GM12878 (cell line): Measurements from ENCODE around the gene FIG4. TPM values are rescaled to one million over a fixed set of nuclear protein-coding genes. Genes with fewer than 3 reads are reported as not detected.

ENCODE experiments used
- CHD1 ChIP-seq: IDR thresholded peaks from 2 replicates; pipeline ENCODE4 v1.6.1; 2012; ENCODE audit warnings: low read depth, low read length, improper control_type of control experiment
- E2F4 ChIP-seq: IDR thresholded peaks from 2 replicates; pipeline ENCODE4 v1.6.1; 2012; ENCODE audit warnings: low read depth, low read length, improper control_type of control experiment
- EP300 ChIP-seq, 2 experiments: fragments of 150-350 bp in 1 of 2; IDR thresholded peaks; 2 replicates each; pipeline ENCODE4 v1.6.1; 2011 to 2012; ENCODE audit warnings: low read depth in 2 of 2, low read length in 2 of 2, borderline replicate concordance in 1 of 2, improper control_type of control experiment in 1 of 2, inconsistent platforms in 1 of 2; ENCODE audit not compliant: control insufficient read depth in 1 of 2
- POLR2A ChIP-seq: IDR thresholded peaks from 2 replicates; pipeline ENCODE4 v1.6.1; 2011; ENCODE audit warnings: low read depth, mild to moderate bottlenecking, low read length
- ZBTB40 ChIP-seq: fragments of 450-650 bp; IDR thresholded peaks from 2 replicates; pipeline ENCODE4 v1.6.1; 2016; ENCODE audit warnings: mild to moderate bottlenecking, moderate library complexity, borderline replicate concordance
- ZNF217 ChIP-seq: fragments of 450-650 bp; IDR thresholded peaks from 2 replicates; pipeline ENCODE4 v1.6.1; 2017; ENCODE audit warnings: antibody characterized with exemption, mild to moderate bottlenecking
- polyA plus RNA-seq, 11 experiments: library from polyadenylated mRNA; depleted of rRNA in 4 of 11; unstranded in 6 of 11; stranded (reverse) in 5 of 11; fragments of >200 nt; fragmentation: Nextera tagmentation in 4 of 11; fragmentation: Illumina TruSeq in 1 of 11; extraction: Ambion mirVana in 4 of 11; extraction: Trizol in 1 of 11; gene quantifications; 1 replicate in 1 of 11; 2 replicates in 10 of 11; pipeline versions ENCODE4 v1.2.1 to v1.2.3, GENCODE V29; 2011 to 2016; ENCODE audit warnings: inconsistent platforms in 2 of 11, missing spikeins in 2 of 11, low read depth in 1 of 11
- total RNA-seq, 4 experiments: library from RNA; depleted of rRNA in 3 of 4; stranded (reverse); fragments of >200 nt in 3 of 4; fragmentation: Illumina TruSeq in 1 of 4; extraction: Trizol in 1 of 4; gene quantifications; 2 replicates each; pipeline versions ENCODE4 v1.2.1 to v1.2.3, GENCODE V29; 2013 to 2021
- TF ChIP-seq, protein P1 (sequence below): fragments of 450-650 bp; IDR thresholded peaks from 2 replicates; pipeline ENCODE4 v1.6.1; 2017; ENCODE audit warnings: antibody characterized with exemption, mild to moderate bottlenecking, moderate library complexity
- TF ChIP-seq, protein P2 (sequence below): IDR thresholded peaks from 2 replicates; pipeline ENCODE4 v1.6.1; 2011; ENCODE audit warnings: borderline replicate concordance, low read depth, mild to moderate bottlenecking, moderate library complexity, low read length; ENCODE audit not compliant: insufficient read depth, poor library complexity, severe bottlenecking
- TF ChIP-seq, protein P3 (sequence below): fragments of 450-650 bp; conservative IDR thresholded peaks from 2 replicates; pipeline ENCODE4 v1.6.1; 2017; ENCODE audit warnings: mild to moderate bottlenecking, moderate library complexity

Gene FIG4
- total and polyA plus RNA-seq, 10 of the 15 experiments (the other 5 are each of a cell fraction or from before 2014, with no cell fraction given), result 3.8 to 23.2 (median 11.8) TPM

DNA sequence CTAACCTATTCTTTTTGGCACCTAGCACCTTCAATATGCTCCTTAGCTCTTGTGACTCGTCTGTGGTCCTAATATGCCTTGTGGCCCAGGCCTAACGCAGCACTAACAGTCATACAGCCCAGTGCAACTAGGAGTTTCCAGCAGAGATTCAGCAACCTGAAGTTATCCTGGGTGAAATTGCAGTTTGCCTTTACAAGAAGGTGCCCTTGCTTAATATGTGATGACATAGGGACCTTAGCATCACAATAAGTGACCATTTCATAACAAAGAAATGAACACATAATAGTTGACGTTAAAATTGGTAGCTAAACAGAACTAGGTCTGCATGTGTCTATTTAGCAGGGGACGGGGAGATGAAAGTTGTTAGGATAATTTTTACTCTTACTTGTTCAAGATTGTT is 10.1 kb downstream of the FIG4 start (continued):
- TF ChIP-seq, protein P1, sequence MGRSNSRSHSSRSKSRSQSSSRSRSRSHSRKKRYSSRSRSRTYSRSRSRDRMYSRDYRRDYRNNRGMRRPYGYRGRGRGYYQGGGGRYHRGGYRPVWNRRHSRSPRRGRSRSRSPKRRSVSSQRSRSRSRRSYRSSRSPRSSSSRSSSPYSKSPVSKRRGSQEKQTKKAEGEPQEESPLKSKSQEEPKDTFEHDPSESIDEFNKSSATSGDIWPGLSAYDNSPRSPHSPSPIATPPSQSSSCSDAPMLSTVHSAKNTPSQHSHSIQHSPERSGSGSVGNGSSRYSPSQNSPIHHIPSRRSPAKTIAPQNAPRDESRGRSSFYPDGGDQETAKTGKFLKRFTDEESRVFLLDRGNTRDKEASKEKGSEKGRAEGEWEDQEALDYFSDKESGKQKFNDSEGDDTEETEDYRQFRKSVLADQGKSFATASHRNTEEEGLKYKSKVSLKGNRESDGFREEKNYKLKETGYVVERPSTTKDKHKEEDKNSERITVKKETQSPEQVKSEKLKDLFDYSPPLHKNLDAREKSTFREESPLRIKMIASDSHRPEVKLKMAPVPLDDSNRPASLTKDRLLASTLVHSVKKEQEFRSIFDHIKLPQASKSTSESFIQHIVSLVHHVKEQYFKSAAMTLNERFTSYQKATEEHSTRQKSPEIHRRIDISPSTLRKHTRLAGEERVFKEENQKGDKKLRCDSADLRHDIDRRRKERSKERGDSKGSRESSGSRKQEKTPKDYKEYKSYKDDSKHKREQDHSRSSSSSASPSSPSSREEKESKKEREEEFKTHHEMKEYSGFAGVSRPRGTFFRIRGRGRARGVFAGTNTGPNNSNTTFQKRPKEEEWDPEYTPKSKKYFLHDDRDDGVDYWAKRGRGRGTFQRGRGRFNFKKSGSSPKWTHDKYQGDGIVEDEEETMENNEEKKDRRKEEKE, result no peak
- TF ChIP-seq ZBTB40, result no peak
- no peak for TF ChIP-seq E2F4
- TF ChIP-seq EP300 (IDR thresholded peaks at IDR 0.05; ENCODE audit: borderline replicate concordance in 1 of 2, control insufficient read depth in 1 of 2, low read depth in 2 of 2, low read length in 2 of 2), result no peak
- no peak for TF ChIP-seq POLR2A
- TF ChIP-seq CHD1, result no peak
- no peak for TF ChIP-seq ZNF217
- TF ChIP-seq, protein P2, sequence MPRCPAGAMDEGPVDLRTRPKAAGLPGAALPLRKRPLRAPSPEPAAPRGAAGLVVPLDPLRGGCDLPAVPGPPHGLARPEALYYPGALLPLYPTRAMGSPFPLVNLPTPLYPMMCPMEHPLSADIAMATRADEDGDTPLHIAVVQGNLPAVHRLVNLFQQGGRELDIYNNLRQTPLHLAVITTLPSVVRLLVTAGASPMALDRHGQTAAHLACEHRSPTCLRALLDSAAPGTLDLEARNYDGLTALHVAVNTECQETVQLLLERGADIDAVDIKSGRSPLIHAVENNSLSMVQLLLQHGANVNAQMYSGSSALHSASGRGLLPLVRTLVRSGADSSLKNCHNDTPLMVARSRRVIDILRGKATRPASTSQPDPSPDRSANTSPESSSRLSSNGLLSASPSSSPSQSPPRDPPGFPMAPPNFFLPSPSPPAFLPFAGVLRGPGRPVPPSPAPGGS, result no peak
- TF ChIP-seq, protein P3, sequence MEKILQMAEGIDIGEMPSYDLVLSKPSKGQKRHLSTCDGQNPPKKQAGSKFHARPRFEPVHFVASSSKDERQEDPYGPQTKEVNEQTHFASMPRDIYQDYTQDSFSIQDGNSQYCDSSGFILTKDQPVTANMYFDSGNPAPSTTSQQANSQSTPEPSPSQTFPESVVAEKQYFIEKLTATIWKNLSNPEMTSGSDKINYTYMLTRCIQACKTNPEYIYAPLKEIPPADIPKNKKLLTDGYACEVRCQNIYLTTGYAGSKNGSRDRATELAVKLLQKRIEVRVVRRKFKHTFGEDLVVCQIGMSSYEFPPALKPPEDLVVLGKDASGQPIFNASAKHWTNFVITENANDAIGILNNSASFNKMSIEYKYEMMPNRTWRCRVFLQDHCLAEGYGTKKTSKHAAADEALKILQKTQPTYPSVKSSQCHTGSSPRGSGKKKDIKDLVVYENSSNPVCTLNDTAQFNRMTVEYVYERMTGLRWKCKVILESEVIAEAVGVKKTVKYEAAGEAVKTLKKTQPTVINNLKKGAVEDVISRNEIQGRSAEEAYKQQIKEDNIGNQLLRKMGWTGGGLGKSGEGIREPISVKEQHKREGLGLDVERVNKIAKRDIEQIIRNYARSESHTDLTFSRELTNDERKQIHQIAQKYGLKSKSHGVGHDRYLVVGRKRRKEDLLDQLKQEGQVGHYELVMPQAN, result no peak
